Measurements from ENCODE around the gene HOXD10.

Gene HOXD10

DNA sequence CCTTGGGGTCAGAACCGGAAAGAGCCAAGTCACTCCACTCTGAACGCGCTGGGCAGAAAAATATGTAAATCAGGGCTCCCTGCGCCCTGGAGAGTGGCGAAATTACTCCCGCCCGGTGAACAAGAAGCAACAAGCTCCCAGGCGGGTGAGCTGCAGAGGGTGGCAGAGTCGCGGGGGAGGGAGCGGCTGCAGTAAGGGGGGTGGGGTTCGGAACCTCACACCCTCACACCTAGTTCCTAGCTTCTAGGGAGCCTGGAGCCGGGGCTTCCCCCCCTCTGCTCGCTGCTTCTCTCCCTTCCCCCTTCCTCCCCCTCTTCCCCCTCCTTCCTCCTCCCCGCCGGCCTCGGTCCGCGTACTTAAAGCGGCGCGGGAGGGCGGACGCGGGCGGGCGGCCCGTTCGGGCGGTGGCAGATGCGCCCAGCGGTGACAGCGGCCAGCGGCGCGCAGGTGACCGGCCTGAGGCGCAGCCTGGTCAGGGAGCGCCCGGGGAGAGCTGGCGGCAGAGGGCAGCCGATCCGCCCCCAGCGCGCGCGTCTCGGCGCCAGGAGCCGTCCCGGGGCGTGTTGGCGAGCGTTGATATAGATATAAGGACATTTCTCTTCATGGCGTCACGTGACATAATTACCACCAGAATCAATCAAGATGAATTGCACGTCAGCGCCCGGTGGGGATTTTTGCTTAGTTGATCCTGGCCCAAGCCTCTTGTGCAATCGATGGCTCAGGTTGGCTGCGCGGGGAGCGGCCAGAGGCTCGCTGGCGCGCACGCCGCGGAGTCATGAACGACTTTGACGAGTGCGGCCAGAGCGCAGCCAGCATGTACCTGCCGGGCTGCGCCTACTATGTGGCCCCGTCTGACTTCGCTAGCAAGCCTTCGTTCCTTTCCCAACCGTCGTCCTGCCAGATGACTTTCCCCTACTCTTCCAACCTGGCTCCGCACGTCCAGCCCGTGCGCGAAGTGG, 9.7 kb upstream of the HOXD10 start, which contains the start of gene HOXD11:
HOXD11 (plus strand) TSS at position 700 of the 959 bp plus-strand sequence; CDS start at position 776, 76 bp downstream.
- TF ChIP-seq, protein P1, sequence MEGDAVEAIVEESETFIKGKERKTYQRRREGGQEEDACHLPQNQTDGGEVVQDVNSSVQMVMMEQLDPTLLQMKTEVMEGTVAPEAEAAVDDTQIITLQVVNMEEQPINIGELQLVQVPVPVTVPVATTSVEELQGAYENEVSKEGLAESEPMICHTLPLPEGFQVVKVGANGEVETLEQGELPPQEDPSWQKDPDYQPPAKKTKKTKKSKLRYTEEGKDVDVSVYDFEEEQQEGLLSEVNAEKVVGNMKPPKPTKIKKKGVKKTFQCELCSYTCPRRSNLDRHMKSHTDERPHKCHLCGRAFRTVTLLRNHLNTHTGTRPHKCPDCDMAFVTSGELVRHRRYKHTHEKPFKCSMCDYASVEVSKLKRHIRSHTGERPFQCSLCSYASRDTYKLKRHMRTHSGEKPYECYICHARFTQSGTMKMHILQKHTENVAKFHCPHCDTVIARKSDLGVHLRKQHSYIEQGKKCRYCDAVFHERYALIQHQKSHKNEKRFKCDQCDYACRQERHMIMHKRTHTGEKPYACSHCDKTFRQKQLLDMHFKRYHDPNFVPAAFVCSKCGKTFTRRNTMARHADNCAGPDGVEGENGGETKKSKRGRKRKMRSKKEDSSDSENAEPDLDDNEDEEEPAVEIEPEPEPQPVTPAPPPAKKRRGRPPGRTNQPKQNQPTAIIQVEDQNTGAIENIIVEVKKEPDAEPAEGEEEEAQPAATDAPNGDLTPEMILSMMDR (IDR thresholded peaks at IDR 0.05; ENCODE audit: insufficient read depth, low read length, poor library complexity, severe bottlenecking): no peak
- no peak for DNase-seq (ENCODE audit: extremely low read depth, insufficient read length)
- Histone ChIP-seq H3K27me3 (replicated peaks; ENCODE audit: control insufficient read depth, insufficient read depth, low read length) (peaks cover 1% of the 10 kb centered on the region; the same call in 1 of the 2 replicates), H3K4me3 (replicated peaks; ENCODE audit: low read depth, low read length) (no peak within 1 kb of the TSS), H3K36me3 (ENCODE audit: control insufficient read depth, insufficient read depth, low read length) (no peaks in the 10 kb centered on the region)

DNA sequence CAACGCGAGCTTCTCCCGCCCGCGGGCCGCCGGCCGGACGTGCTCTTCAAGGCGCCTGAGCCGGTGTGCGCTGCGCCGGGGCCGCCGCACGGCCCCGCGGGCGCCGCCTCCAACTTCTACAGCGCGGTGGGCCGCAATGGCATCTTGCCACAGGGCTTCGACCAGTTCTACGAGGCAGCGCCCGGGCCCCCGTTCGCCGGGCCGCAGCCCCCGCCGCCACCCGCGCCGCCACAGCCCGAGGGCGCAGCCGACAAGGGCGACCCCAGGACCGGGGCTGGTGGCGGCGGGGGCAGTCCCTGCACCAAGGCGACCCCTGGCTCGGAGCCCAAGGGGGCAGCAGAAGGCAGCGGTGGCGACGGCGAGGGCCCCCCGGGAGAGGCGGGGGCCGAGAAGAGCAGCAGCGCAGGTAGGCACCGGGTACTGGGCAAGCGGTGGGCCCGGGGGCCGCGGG, 8.8 kb upstream of the HOXD10 start:
- Histone ChIP-seq H3K27me3 (replicated peaks; ENCODE audit: control insufficient read depth, insufficient read depth, low read length) (peaks cover 3% of the 10 kb centered on the region), H3K4me3 (replicated peaks; ENCODE audit: low read depth, low read length) (no peak overlapping the region), H3K36me3 (ENCODE audit: control insufficient read depth, insufficient read depth, low read length) (no peaks in the 10 kb centered on the region)
- TF ChIP-seq, protein P1 (IDR thresholded peaks at IDR 0.05; ENCODE audit: insufficient read depth, low read length, poor library complexity, severe bottlenecking): no peak
- DNase-seq (ENCODE audit: extremely low read depth, insufficient read length): no peak

DNA sequence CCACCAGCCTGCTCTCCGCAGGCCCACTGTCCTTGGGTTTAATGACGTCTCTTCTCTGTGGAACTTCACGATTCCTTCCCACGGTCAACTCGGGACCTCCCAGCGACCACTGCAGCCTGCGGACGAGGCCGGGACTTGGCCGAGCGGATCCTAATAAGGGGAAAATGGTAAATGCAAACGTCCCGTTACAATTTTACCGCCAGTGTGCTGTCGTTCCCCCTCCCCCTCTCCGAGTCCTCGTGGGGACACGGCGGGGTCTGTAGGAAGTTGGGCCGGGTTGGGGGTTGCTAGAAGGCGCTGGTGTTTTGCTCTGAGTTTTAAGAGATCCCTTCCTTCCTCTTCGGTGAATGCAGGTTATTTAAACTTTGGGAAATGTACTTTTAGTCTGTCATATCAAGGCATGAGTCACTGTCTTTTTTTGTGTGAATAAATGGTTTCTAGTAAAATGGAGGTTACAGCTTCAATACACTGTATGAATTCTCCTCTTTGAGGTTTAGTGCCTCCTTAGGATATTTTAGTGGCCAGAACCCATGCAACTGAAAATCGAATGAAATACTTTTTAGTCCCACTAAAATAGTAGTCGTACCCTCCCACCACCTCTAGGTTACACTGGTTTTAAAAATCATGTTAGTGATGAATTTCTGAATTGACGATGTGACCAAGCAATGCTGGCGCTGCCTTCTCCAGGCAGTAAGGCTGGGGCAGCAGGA, 7.2 kb upstream of the HOXD10 start:
- Histone ChIP-seq H3K36me3 (ENCODE audit: control insufficient read depth, insufficient read depth, low read length) (no peaks in the 10 kb centered on the region), H3K27me3 (replicated peaks; ENCODE audit: control insufficient read depth, insufficient read depth, low read length) (peaks cover 3% of the 10 kb centered on the region)

DNA sequence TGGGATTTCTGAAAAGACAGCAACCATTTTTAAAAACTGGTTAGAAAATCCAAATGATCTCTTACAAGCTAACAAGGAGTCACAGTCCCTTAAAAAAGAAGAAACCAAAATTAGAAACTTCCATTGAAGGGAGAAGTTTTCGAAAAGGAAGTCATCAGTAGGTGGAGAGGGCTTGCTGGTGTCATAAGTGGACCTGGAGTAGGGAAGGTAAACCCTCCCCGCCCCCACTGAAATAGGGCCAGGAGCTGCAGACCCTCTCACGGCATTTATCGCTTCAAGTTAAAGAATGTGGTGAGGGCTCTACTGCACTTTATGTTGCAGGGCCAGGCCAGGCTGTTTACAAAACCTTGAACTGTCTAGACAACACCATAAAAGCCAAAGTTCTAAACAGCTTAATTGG, 6.6 kb upstream of the HOXD10 start:
- no peak for DNase-seq (ENCODE audit: extremely low read depth, insufficient read length)
- TF ChIP-seq, protein P1 (IDR thresholded peaks at IDR 0.05; ENCODE audit: insufficient read depth, low read length, poor library complexity, severe bottlenecking): no peak
- no peaks in the 10 kb centered on the region for H3K36me3 ChIP-seq (ENCODE audit: control insufficient read depth, insufficient read depth, low read length)
- H3K27me3 ChIP-seq (replicated peaks; ENCODE audit: control insufficient read depth, insufficient read depth, low read length): peaks cover 3% of the 10 kb centered on the region
- H3K4me3 ChIP-seq (replicated peaks; ENCODE audit: low read depth, low read length): no peak overlapping the region

More for the DNA sequence above, 7.2 kb upstream of the HOXD10 start:
- no peak overlapping the region for H3K4me3 ChIP-seq (replicated peaks; ENCODE audit: low read depth, low read length)
- TF ChIP-seq, protein P1 (IDR thresholded peaks at IDR 0.05; ENCODE audit: insufficient read depth, low read length, poor library complexity, severe bottlenecking): no peak
- no peak for DNase-seq (ENCODE audit: extremely low read depth, insufficient read length)

DNA sequence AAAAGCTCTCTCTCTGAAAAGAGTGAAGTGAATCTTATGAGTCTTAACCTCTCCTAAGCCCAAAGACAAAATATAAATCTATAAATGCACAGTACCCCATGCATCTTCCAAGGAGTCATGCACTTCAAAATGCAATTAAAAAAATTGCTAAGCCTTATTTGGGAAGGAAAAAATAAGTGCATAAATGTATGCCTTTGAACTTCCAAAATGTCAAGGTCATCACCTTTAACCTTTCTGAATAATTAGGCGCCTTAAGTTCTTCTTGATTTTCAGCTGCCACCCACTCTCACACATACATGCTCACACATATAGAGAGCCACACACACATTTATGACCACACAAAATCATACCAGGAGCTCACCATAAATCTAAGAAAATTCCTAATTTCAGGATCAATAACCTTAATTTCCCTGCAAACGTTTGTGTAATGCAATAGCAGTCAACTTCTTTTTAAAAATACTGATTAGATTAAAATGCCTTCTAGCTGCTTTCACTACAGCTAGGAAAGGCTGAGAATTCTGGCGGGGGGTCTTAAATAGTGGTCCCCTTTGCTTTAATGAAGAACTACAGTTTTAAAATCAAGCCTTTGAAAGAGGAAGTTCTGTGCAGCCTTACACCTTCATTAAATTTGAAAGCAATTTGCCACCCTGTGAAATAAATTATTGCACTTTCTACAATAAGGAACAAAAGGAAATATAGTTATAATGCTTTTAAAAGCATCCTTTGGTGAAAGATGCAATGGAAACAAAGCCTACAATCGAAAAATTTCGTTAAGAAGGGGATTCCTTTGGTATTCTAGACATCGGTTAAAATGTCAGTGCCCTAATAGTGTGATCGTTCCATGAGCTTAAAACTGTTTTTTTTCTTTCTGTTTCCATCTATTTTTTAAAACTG, 5.9 kb upstream of the HOXD10 start:
- TF ChIP-seq, protein P1 (IDR thresholded peaks at IDR 0.05; ENCODE audit: insufficient read depth, low read length, poor library complexity, severe bottlenecking): no peak
- H3K4me3 ChIP-seq (replicated peaks; ENCODE audit: low read depth, low read length): no peak overlapping the region
- no peaks in the 10 kb centered on the region for H3K36me3 ChIP-seq (ENCODE audit: control insufficient read depth, insufficient read depth, low read length)
- H3K27me3 ChIP-seq (replicated peaks; ENCODE audit: control insufficient read depth, insufficient read depth, low read length): peaks cover 3% of the 10 kb centered on the region
- DNase-seq (ENCODE audit: extremely low read depth, insufficient read length): no peak

Measured in GM06990 (cell line).